ENCODE measurements around the gene ZSWIM5.
"Not testable (repeated sequence)": the region's sequence is repeated elsewhere in the genome, so short reads cannot be mapped to it uniquely, and the experiment has no call there.

GRCh38 chr1:45163111-45163510, 43.3 kb downstream of the ZSWIM5 start:
- not testable (repeated sequence) for TF ChIP-seq CTCF (IDR thresholded peaks at IDR 0.05; ENCODE audit: low read length); EZH2 (optimal IDR thresholded peaks at IDR 0.05; ENCODE audit: low read depth, low read length); EZH2phosphoT487 (IDR thresholded peaks at IDR 0.05; ENCODE audit: low read length)
